T-helper 1 cell (primary cell): ENCODE measurements around the gene DNAJC8.

ENCODE experiments used
- DNase-seq, 5 donors: peaks; one replicate each; pipeline ENCODE4 v3.0.0-alpha.2; 2012 to 2020

Gene DNAJC8

GRCh38 chr1:28170001-28170596 lies 62.7 kb downstream of the DNAJC8 start:
- no peak for DNase-seq

- DNase-seq: no peak
Measured at GRCh38 chr1:28163496-28164161, 69.2 kb downstream of the DNAJC8 start.

- no peak for DNase-seq
Measured at GRCh38 chr1:28162151-28162550, 70.7 kb downstream of the DNAJC8 start.

GRCh38 chr1:28161751-28162150 lies 71.1 kb downstream of the DNAJC8 start:
- no peak for DNase-seq

- DNase-seq: no peak
Measured at GRCh38 chr1:28160782-28161266, 72.0 kb downstream of the DNAJC8 start.

- DNase-seq: no peak
Measured at GRCh38 chr1:28159680-28160079, 73.1 kb downstream of the DNAJC8 start.

- DNase-seq: no peak
Measured at GRCh38 chr1:28159243-28159642, 73.6 kb downstream of the DNAJC8 start.

- DNase-seq: no peak
Measured at GRCh38 chr1:28157894-28158293, 74.9 kb downstream of the DNAJC8 start.

GRCh38 chr1:28156821-28157220 lies 76.0 kb downstream of the DNAJC8 start:
- DNase-seq: no peak

GRCh38 chr1:28155628-28156027 lies 77.2 kb downstream of the DNAJC8 start:
- no peak for DNase-seq

- DNase-seq: no peak
Measured at GRCh38 chr1:28154078-28154594, 78.7 kb downstream of the DNAJC8 start.
